Astrocyte of the cerebellum (primary cell): Measurements from ENCODE around the gene STIM2.
"Not testable (repeated sequence)": the region's sequence is repeated elsewhere in the genome, so short reads cannot be mapped to it uniquely, and the experiment has no call there.

Source experiments
- DNase-seq: peaks from one replicate; pipeline ENCODE4 v3.0.0-alpha.2; 2011; ENCODE audit warnings: low read depth
- H3K4me3 ChIP-seq: 2 replicates; pipeline ENCODE4 v1.5.1; 2011; ENCODE audit warnings: mild to moderate bottlenecking, low read depth, low read length, moderate library complexity
- CTCF ChIP-seq: IDR thresholded peaks from 2 replicates; pipeline ENCODE4 v1.5.1; 2012; ENCODE audit warnings: low read length, low read depth, moderate library complexity, mild to moderate bottlenecking; ENCODE audit errors: missing control alignments
- in situ Hi-C: cut with HindIII; loops from 2 replicates; pipeline ENCODE4 v1.10.0; 2017; ENCODE audit warnings: low sequenced_read_pairs

The STIM2 gene

DNA sequence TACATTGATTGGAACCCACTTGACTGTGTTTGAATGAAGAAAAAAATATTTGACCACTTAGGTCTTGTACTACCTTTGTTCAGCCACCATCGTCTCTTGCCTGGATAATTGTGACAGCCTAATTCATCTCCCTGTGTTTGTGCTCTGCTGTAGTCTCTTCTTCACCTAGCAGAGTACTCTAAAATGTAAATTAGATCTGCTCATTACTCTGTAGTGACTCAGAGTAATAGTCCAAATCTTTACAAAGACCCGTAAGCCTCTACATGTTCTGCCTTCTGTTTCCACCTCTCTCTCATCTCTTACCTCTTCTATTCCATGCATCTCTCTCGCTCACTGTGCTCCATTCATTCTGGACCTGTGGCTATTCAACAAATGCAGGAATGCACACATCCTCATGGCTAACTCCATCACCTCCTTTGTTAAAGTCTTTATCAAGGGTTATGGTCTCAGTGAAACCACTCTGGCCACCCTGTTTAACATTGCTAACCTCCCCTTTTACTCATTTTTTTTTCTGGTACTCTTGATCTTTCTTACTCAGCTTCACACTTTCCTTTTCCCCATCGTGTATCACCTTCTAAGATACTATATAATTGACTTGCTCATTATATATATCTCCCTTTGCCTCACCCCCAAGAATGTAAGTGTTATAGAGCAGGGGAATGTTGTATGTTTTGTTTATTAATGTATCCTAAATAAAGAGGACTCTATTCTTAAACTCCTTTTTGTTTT is 98.4 kb downstream of the STIM2 start:
- no peak for DNase-seq
- in situ Hi-C loops = no loop called here

GRCh38 chr4:26959654-26960047 is 99.0 kb downstream of the STIM2 start:
- in situ Hi-C loops = no loop called here
- DNase-seq = no peak

More for the DNA sequence above, 98.4 kb downstream of the STIM2 start:
- no peak overlapping the region for H3K4me3 ChIP-seq
- TF ChIP-seq CTCF = no peak

GRCh38 chr4:26962720-26963119 is 102.1 kb downstream of the STIM2 start:
- TF ChIP-seq CTCF = no peak
- in situ Hi-C loops = no loop called here
- H3K4me3 ChIP-seq = no peak overlapping the region
- DNase-seq = no peak

More at GRCh38 chr4:26959654-26960047, 99.0 kb downstream of the STIM2 start:
- TF ChIP-seq CTCF = no peak
- no peak overlapping the region for H3K4me3 ChIP-seq

DNA sequence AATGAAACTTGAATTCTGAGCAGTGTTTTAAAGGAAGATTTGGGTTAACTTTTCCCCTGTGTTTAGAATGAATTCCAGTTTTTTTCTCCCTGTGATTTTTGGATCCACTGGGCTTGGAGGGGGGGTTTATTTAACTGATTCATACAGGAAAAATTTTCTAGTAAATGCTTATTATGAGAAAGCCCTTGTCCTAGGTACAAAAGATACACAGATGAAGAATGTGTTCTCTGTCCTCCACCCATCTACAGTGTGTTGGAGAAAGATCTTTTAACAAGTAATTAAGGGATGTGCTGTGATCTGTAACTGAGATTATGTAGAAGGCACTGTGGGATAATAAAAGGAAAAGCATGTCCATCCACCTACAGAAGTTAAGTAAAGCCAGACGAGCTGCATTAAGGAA is 103.9 kb downstream of the STIM2 start:
- in situ Hi-C loops = no loop called here
- no peak for TF ChIP-seq CTCF
- no peak for DNase-seq

DNA sequence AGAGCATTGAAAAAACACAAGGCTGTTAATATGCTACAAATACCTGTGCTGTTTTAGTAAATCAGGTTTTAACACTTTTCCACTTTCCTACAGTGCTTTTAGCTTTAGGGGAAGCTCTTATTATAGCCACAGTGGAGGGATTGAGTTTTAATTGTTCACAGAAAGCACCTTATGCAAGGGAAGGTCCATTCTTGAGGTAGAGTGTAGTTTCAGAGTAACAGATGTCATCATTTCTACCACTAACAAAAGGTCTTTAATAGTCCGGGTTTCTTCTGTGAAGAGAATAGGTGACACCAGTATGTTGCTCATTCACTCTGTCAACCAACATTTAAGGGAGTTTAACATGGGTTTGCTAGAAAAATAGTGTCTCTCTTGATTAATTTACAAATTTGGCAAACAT is 104.4 kb downstream of the STIM2 start:
- DNase-seq = no peak
- TF ChIP-seq CTCF = no peak
- in situ Hi-C loops = no loop called here
- H3K4me3 ChIP-seq = no peak overlapping the region

More for the DNA sequence above, 103.9 kb downstream of the STIM2 start:
- no peak overlapping the region for H3K4me3 ChIP-seq

DNA sequence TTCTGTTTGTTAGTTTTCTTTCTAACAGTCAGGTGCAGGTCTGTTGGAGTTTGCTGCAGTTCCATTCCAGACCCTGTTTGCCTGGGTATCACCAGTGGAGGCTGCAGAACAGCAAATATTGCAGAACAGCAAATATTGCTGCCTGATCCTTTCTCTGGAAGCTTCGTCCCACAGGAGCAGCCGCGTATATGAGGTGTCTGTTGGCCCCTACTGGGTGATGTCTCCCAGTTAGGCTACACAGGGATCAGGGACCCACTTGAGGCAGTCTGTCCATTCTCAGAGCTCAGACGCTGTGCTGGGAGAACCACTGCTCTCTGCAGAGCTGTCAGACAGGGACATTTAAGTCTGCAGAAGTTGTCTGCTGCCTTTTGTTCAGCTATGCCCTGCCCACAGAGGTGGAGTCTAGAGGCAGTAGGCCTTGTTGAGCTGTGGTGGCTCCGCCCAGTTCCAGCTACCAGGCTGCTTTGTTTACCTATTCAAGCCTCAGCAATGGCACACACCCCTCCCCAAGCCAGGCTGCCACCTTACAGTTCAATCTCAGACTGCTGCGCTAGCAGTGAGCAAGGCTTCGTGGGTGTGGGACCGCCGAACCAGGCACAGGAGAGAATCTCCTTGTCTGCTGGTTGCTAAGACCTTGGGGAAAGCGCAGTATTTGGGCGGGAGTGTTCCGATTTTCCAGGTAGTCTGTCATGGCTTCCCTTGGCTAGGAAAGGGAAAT is 115.0 kb downstream of the STIM2 start:
- DNase-seq, in situ Hi-C loops: not testable (repeated sequence)

More for the DNA sequence above, 115.0 kb downstream of the STIM2 start:
- H3K4me3 ChIP-seq = not testable (repeated sequence)
